Subcutaneous abdominal adipose tissue (tissue), 5 donors: ENCODE measurements around the gene GRID1.
A peak's percentile ranks its signal among the peaks of the same experiment; 100 is the strongest.

ENCODE experiments used
- H3K27ac ChIP-seq: one replicate; pipeline ENCODE4 v1.7.0; 2013; ENCODE audit warnings: low read depth, mild to moderate bottlenecking, inconsistent platforms, low read length, moderate library complexity
- H3K27me3 ChIP-seq, 5 donors: one replicate each; pipeline ENCODE4 v1.7.0; 2013; ENCODE audit warnings: low read length in 5 of 5, inconsistent platforms in 1 of 5; ENCODE audit not compliant: control insufficient read depth in 5 of 5, insufficient read depth in 4 of 5
- H3K36me3 ChIP-seq, 5 donors: one replicate each; pipeline ENCODE4 v1.7.0; 2013; ENCODE audit warnings: low read length in 5 of 5; ENCODE audit not compliant: control insufficient read depth in 5 of 5, insufficient read depth in 5 of 5
- H3K4me1 ChIP-seq, 5 donors: one replicate each; pipeline ENCODE4 v1.7.0; 2013; ENCODE audit warnings: low read length in 5 of 5, mild to moderate bottlenecking in 3 of 5, moderate library complexity in 1 of 5; ENCODE audit not compliant: control insufficient read depth in 5 of 5, insufficient read depth in 5 of 5
- H3K4me3 ChIP-seq, 5 donors: one replicate each; pipeline ENCODE4 v1.7.0; 2013; ENCODE audit warnings: low read length in 5 of 5, low read depth in 1 of 5
- H3K9ac ChIP-seq, 5 donors: one replicate each; pipeline ENCODE4 v1.7.0; 2013; ENCODE audit warnings: low read length in 5 of 5, mild to moderate bottlenecking in 4 of 5, moderate library complexity in 3 of 5
- H3K9me3 ChIP-seq, 5 donors: one replicate each; pipeline ENCODE4 v1.7.0; 2013; ENCODE audit warnings: low read length in 5 of 5; ENCODE audit not compliant: control insufficient read depth in 5 of 5
- donor health status: healthy.
- donor health status: healthy.
- donor health status: healthy.
- donor health status: healthy.
- donor health status: healthy.

GRID1 gene

GRCh38 chr10:86370006-86370585, 3.5 kb upstream of the GRID1 start:
- no peaks in the 10 kb centered on the region for H3K9me3 ChIP-seq
- no peaks in the 10 kb centered on the region for H3K36me3 ChIP-seq
- no peak overlapping the region for H3K4me3 ChIP-seq
- H3K27me3 ChIP-seq = peaks cover 19 to 56% (median 45%) of the 10 kb centered on the region in 5 donors
- peaks cover 0 to 23% (median 15%) of the 10 kb centered on the region in 5 donors for H3K4me1 ChIP-seq
- H3K9ac ChIP-seq = no peak overlapping the region
- no peak overlapping the region for H3K27ac ChIP-seq

DNA sequence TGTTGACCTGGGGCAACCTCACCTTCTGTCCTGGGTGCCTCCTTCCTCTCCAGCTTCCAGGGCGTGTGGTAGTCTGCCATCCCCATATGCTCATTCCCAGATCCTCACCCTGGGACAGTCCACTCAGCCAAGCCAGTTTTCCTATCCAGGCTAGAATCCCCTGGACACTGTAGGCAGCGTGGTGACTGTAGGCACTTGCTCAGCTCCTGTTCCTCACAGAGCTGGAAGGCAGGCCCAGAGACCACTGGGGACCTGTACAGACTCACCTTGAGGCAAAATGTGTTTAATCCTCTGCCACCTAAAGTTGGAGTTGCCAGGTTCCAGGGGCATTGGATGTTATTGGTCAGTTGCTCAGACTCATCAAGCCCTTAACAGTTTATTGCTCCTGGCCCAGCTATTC, 2.4 kb upstream of the GRID1 start:
- H3K36me3 ChIP-seq = no peaks in the 10 kb centered on the region
- H3K9ac ChIP-seq = no peak overlapping the region
- no peaks in the 10 kb centered on the region for H3K9me3 ChIP-seq
- peaks cover 26 to 61% (median 52%) of the 10 kb centered on the region in 5 donors for H3K27me3 ChIP-seq
- no peak overlapping the region for H3K27ac ChIP-seq
- H3K4me1 ChIP-seq = peaks cover 0 to 33% (median 22%) of the 10 kb centered on the region in 5 donors
- no peak overlapping the region for H3K4me3 ChIP-seq

DNA sequence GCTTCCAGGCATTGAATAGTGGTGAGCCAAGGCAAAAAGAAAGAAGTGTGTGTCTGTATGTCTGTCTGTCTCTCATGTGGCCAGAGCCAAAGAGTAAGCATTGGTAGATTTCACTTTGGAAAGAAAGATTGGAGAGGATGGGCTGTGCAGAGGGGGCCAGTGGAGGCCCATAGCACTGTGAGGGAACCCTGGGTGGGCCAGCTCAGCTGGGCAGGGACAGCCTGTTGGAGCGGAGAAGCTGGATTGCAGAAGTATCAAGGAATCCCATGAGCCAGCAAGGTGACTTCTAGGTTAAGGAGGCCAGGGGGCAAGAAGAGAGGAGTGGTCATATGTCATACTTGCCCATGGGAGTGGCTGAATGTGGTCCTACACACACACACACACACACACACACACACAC, 1.5 kb upstream of the GRID1 start:
- Histone ChIP-seq H3K36me3 (no peaks in the 10 kb centered on the region), H3K4me3 (no peak overlapping the region), H3K27me3 (peaks cover 29 to 65% (median 58%) of the 10 kb centered on the region in 5 donors), H3K27ac (no peak overlapping the region), H3K9ac (no peak overlapping the region), H3K4me1 (peaks cover 0 to 43% (median 28%) of the 10 kb centered on the region in 5 donors), H3K9me3 (no peaks in the 10 kb centered on the region)

DNA sequence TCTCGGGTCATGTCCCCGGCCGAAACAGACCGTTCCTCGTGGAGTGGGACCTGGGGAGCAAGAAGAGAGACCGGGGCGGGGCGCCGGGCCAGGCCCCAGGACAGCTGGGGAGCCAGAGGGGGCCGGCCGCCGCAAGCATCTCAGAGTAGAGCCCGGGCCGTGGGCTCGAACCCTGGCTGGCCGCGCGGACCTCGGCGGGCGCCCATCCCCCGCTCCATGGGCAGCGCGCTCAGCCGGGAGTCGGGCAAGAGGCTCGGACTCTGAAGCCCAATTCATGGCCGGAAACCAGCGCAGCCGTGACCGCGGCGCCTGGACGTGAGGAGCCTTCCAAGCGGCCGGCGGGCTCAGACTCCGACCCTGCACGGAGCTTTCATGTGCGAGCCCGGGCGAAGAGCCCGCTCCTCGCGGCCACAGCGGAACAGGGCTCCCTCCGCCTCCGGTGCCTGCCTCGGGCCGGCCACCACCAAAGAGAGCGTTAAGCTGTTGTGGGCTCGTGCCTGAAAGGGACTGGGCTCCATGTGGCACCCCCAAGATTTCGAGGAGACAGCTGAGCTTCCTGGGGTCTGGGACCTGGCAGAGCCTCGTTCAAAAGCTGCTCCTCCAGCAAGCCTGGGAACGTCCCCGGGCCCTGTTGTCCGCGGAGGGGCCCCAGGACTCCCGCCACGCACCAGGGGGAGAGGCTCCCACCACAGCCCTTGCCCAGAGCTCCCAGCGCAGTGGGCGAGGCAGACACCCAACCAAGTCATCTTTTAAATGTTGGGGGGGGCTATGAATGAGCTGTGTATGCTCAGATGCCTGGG, 757 bp upstream of the GRID1 start:
- Histone ChIP-seq H3K9ac (no peak overlapping the region), H3K36me3 (no peaks in the 10 kb centered on the region), H3K27ac (no peak overlapping the region), H3K4me3 (peak overlapping the region in 3 of 5 donors; percentile 38 to 62 (median 60)), H3K27me3 (peaks cover 29 to 65% (median 54%) of the 10 kb centered on the region in 5 donors), H3K4me1 (peaks cover 0 to 46% (median 29%) of the 10 kb centered on the region in 5 donors), H3K9me3 (no peaks in the 10 kb centered on the region)

DNA sequence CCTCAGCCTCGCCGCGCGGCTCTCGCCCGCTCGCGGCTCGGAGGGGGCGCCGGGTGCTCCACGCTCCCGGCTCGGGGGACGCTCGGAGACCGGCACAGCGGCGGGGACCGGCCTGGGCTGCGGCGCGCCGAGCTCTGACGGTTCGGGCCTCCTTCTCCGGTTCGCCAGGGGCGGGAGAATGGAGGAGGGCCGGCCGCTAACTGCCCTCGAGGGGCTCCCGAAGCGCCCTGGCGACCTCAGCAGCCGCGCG, 232 bp upstream of the GRID1 start:
- Histone ChIP-seq H3K27me3 (peaks cover 24 to 61% (median 51%) of the 10 kb centered on the region in 5 donors), H3K9ac (no peak overlapping the region), H3K27ac (no peak overlapping the region), H3K9me3 (no peaks in the 10 kb centered on the region), H3K4me1 (peaks cover 0 to 46% (median 29%) of the 10 kb centered on the region in 5 donors), H3K36me3 (no peaks in the 10 kb centered on the region), H3K4me3 (peak overlapping the region in 3 of 5 donors; percentile 38 to 62 (median 60))

DNA sequence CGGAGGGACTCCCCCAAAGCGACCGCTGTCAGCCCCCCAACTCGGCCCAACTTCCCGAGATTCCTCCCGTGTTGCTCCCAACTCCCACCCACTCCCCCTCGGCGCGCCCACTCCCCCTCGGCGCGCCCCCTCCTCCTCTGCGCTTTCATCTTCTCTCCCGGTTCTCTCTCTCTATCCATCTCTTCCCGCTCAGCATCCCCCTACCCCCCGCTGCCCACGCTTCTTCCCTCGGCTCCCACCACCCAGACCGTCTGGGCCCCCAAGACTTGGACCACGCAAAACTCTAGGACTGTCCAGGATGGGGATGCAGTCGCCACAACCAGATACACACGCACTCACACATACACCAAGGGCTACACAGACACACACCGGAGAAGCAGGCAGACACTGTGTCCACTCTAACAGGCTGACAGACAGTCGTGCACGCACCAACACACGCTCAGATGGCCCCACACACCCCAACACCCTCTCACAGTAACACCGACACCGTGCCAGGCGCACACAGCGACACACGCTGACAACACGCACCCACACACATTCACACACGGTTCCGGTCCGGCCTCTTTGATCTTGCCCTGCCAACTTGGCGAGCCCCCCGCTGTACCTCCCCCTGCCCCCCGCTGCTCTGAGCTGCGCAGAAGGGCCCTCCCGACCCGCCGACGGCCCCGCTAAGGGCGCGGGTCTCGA, 1.1 kb downstream of the GRID1 start:
- Histone ChIP-seq H3K27me3 (peaks cover 24 to 59% (median 43%) of the 10 kb centered on the region in 5 donors), H3K4me3 (peak overlapping the region; percentile 46 to 72 (median 65)), H3K36me3 (no peaks in the 10 kb centered on the region), H3K9ac (no peak overlapping the region), H3K27ac (no peak overlapping the region), H3K9me3 (no peaks in the 10 kb centered on the region), H3K4me1 (peaks cover 0 to 56% (median 35%) of the 10 kb centered on the region in 5 donors)

DNA sequence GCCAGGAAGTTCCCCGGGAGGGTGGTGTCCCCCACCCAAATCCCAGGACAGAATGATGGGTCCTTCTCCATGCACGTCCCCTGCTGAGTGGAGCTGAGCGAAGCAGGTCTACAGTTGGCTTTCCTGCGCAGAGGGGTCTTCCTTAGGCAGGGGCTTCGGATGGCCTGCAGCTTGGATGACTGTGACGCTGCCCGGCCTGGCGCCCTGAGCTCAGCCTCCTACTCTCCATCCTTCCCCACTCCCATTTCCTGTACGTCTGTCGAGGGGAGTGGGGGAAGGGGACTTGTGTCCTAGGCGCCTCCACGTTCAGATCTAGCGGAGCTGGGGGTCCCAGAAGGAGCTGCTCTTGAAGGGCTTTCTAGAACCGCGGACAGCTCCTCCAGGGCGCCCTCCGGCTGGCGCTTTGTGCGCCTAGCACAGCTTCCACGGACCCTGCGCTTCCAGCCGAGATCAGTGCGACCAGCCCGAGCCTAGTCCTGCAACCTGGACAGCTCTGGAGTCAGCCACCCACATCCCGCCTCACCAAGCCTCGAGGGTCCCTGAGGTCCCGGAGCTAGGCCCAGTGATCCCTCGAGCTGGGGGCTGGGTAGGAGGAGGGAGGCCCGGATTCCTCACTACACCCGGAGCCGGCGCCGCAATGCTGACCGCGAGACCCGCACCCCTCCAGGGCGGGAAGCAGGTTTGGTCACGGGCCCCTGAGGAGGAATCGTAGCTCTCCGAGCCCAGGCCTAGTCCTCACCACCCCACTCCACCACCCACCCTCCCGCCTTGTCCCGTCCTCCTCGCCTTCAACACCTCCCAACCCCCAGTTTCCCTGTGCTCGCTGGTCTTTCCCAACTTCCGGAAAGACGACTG, 1.9 kb downstream of the GRID1 start:
- Histone ChIP-seq H3K27ac (no peak overlapping the region), H3K4me3 (peak overlapping the region in 4 of 5 donors; percentile 46 to 72 (median 62)), H3K36me3 (no peaks in the 10 kb centered on the region), H3K9ac (no peak overlapping the region), H3K9me3 (no peaks in the 10 kb centered on the region), H3K4me1 (peaks cover 0 to 57% (median 35%) of the 10 kb centered on the region in 5 donors), H3K27me3 (peaks cover 24 to 59% (median 43%) of the 10 kb centered on the region in 5 donors)

- Histone ChIP-seq H3K27me3 (peaks cover 24 to 56% (median 43%) of the 10 kb centered on the region in 5 donors), H3K9me3 (no peaks in the 10 kb centered on the region), H3K4me1 (peaks cover 0 to 59% (median 35%) of the 10 kb centered on the region in 5 donors), H3K9ac (no peak overlapping the region), H3K27ac (no peak overlapping the region), H3K4me3 (no peak overlapping the region), H3K36me3 (no peaks in the 10 kb centered on the region)
Measured at GRCh38 chr10:86363833-86364490, 2.6 kb downstream of the GRID1 start.

- Histone ChIP-seq H3K27me3 (peaks cover 23 to 50% (median 38%) of the 10 kb centered on the region in 5 donors), H3K9me3 (no peaks in the 10 kb centered on the region), H3K9ac (no peak overlapping the region), H3K4me1 (peaks cover 0 to 61% (median 35%) of the 10 kb centered on the region in 5 donors), H3K36me3 (no peaks in the 10 kb centered on the region), H3K4me3 (peak overlapping the region in 1 of 5 donors; percentile 42), H3K27ac (no peak overlapping the region)
Measured at GRCh38 chr10:86363184-86363832, 3.3 kb downstream of the GRID1 start.
